Right atrium auricular region (tissue), 2 donors: ENCODE results near the gene GXYLT2. TPM values are rescaled to one million over a fixed set of nuclear protein-coding genes. Genes with fewer than 3 reads are reported as not detected.

Experiments
- DNase-seq: peaks from one replicate; pipeline ENCODE4 v3.0.0-alpha.2; 2019; ENCODE audit warnings: low spot score
- H3K27ac ChIP-seq, 2 donors: fragments of 200-600 bp; sonication (generic); 1 replicate in 1 of 2; 2 replicates in 1 of 2; pipeline ENCODE4 v1.5.1; 2016 to 2019
- H3K27me3 ChIP-seq, 2 donors: fragments of 200-600 bp; sonication (generic); one replicate each; pipeline versions ENCODE4 v1.5.1 to v1.6.0; 2017 to 2019
- H3K36me3 ChIP-seq: fragments of 200-600 bp; sonication (generic); one replicate; pipeline ENCODE4 v1.5.1; 2016
- H3K4me1 ChIP-seq, 2 donors: fragments of 200-600 bp; sonication (generic); one replicate each; pipeline versions ENCODE4 v1.5.1 to v1.6.0; 2017 to 2019
- H3K4me3 ChIP-seq, 2 donors: fragments of 200-600 bp; sonication (generic); 1 replicate in 1 of 2; 2 replicates in 1 of 2; pipeline ENCODE4 v1.5.1; 2017 to 2019; ENCODE audit warnings: mild to moderate bottlenecking in 1 of 2, moderate library complexity in 1 of 2
- H3K9me3 ChIP-seq, 2 donors: fragments of 200-600 bp; sonication (generic); one replicate each; pipeline ENCODE4 v1.5.1; 2019
- CTCF ChIP-seq, 2 donors: fragments of 200-600 bp; sonication (generic); IDR thresholded peaks; one replicate each; pipeline ENCODE4 v1.5.1; 2019; ENCODE audit warnings: antibody characterized with exemption in 2 of 2
- total RNA-seq, 2 donors: library from RNA; depleted of rRNA; stranded (reverse); fragments of >200 nt; gene quantifications; one replicate each; pipeline ENCODE4 v1.1.0, GENCODE V29; 2016

GXYLT2 gene
- total RNA-seq, 2 donors from 2014 or later = 31.7 to 37.3 TPM

GRCh38 chr3:73024836-73025235 lies 137.0 kb downstream of the GXYLT2 start:
- Histone ChIP-seq H3K4me1 (peaks cover 0 to 51% of the 10 kb centered on the region in 2 donors), H3K4me3 (no peak overlapping the region), H3K27me3 (no peaks in the 10 kb centered on the region), H3K27ac (no peak overlapping the region), H3K36me3 (no peaks in the 10 kb centered on the region), H3K9me3 (no peaks in the 10 kb centered on the region)
- no peak for DNase-seq
- TF ChIP-seq CTCF (IDR thresholded peaks at IDR 0.05) = no peak

- Histone ChIP-seq H3K4me1 (peaks cover 0 to 56% of the 10 kb centered on the region in 2 donors), H3K27ac (no peak overlapping the region), H3K9me3 (no peaks in the 10 kb centered on the region), H3K4me3 (no peak overlapping the region), H3K36me3 (no peaks in the 10 kb centered on the region), H3K27me3 (no peaks in the 10 kb centered on the region)
- DNase-seq = no peak
- no peak for TF ChIP-seq CTCF (IDR thresholded peaks at IDR 0.05)
Observed at GRCh38 chr3:73026111-73026759, 138.4 kb downstream of the GXYLT2 start.

Other genes starting within 250 kb of the GXYLT2 start
- 10 to 100 TPM; 16.5 to 19.5 TPM for gene SHQ1, start 39.6 kb upstream of the GXYLT2 start, total RNA-seq
- gene PPP4R2, start 108.8 kb downstream of the GXYLT2 start, total RNA-seq = 10 to 100 TPM; 30.8 to 31.6 TPM
- 1 to 10 TPM in 1 of 2 donors, under 1 TPM in 1; 0.67 to 1.4 TPM for gene EBLN2, start 173.6 kb downstream of the GXYLT2 start, total RNA-seq